Mesothelial cell of epicardium (in vitro differentiated cells): ENCODE measurements around the gene PHACTR2. TPM values are rescaled to one million over a fixed set of nuclear protein-coding genes. Genes with fewer than 3 reads are reported as not detected.

Experiments used
- DNase-seq, 2 experiments: peaks; one replicate each; pipeline ENCODE4 v3.0.0; 2021; ENCODE audit warnings: low spot score in 2 of 2; ENCODE audit not compliant: unreplicated experiment in 2 of 2
- H3K27ac Mint-ChIP-seq: 2 replicates; pipeline ENCODE4 v1.8.0; 2021; ENCODE audit warnings: mixed read lengths
- H3K27me3 Mint-ChIP-seq: 2 replicates; pipeline ENCODE4 v1.8.0; 2021; ENCODE audit warnings: low read depth, mixed read lengths
- H3K36me3 Mint-ChIP-seq: 2 replicates; pipeline ENCODE4 v1.8.0; 2021; ENCODE audit warnings: mixed read lengths
- H3K4me1 Mint-ChIP-seq: 2 replicates; pipeline ENCODE4 v1.8.0; 2021; ENCODE audit warnings: mixed read lengths
- H3K4me3 Mint-ChIP-seq: 2 replicates; pipeline ENCODE4 v1.8.0; 2021; ENCODE audit warnings: mild to moderate bottlenecking, moderate library complexity, mixed read lengths
- H3K9me3 Mint-ChIP-seq: 2 replicates; pipeline ENCODE4 v1.8.0; 2021; ENCODE audit warnings: mixed read lengths
- total RNA-seq: library from RNA; stranded (reverse); gene quantifications from 3 replicates; pipeline ENCODE4 v1.2.1, GENCODE V29; 2021
- TF ChIP-seq, protein P1 (sequence below): fragments of 200-600 bp; sonication (generic); IDR thresholded peaks from one replicate; pipeline ENCODE4 v1.5.0; 2021; ENCODE audit warnings: antibody characterized with exemption; ENCODE audit not compliant: unreplicated experiment

PHACTR2 gene
- total RNA-seq, 1 donor from 2014 or later, result 124 TPM

DNA sequence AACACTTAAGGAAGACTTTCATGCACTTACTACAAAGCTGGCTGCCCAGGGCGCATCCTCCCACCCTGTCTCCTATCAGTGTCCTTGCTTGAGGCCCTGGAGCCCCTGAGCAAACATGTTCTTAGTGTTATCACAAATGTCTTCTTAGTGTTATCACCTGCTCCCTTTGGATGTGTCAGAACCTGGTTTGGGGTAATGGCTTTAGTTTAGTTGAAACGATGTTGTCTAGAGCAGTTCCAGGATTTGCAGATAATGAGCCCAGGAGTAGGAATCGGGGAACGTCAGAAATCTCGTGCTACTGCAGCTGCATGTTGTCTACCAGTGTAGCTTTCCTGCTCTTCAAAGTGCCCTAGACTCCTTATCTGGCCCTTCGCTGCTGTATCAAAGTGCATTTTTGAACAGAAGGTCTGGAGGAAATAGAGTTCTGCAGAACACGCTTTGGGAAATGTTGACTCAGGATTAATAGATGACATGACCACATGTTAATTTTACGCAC is 69.6 kb downstream of the PHACTR2 start:
- Mint-ChIP-seq H3K4me3 (no peak overlapping the region), H3K4me1 (peaks cover 87% of the 10 kb centered on the region), H3K27ac (peak overlapping the region; percentile 99), H3K9me3 (no peaks in the 10 kb centered on the region), H3K36me3 (no peaks in the 10 kb centered on the region), H3K27me3 (no peaks in the 10 kb centered on the region)
- TF ChIP-seq, protein P1, sequence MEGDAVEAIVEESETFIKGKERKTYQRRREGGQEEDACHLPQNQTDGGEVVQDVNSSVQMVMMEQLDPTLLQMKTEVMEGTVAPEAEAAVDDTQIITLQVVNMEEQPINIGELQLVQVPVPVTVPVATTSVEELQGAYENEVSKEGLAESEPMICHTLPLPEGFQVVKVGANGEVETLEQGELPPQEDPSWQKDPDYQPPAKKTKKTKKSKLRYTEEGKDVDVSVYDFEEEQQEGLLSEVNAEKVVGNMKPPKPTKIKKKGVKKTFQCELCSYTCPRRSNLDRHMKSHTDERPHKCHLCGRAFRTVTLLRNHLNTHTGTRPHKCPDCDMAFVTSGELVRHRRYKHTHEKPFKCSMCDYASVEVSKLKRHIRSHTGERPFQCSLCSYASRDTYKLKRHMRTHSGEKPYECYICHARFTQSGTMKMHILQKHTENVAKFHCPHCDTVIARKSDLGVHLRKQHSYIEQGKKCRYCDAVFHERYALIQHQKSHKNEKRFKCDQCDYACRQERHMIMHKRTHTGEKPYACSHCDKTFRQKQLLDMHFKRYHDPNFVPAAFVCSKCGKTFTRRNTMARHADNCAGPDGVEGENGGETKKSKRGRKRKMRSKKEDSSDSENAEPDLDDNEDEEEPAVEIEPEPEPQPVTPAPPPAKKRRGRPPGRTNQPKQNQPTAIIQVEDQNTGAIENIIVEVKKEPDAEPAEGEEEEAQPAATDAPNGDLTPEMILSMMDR, result no peak
- no peak for DNase-seq

DNA sequence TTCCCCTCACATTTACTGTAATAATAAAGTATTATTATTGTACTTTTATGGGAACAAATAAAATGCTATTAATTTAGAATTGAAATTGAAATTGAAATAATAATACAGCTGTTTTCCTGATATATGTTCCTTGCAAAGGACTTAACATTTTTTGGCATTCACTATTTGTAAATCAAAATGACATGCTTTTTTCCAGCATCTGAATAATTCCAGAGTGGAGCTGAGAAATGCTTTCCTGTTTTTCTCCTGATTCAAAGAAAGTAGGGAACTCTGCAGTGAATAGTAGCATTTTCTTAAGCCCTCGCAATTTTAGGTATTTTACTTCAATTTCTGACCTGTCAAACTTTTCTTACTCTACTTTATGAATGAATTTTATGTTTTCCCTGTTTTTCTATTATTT is 72.1 kb downstream of the PHACTR2 start:
- Mint-ChIP-seq H3K4me3 (no peak overlapping the region), H3K27ac (peak overlapping the region; percentile 92), H3K9me3 (no peaks in the 10 kb centered on the region), H3K4me1 (peaks cover 79% of the 10 kb centered on the region), H3K36me3 (no peaks in the 10 kb centered on the region), H3K27me3 (no peaks in the 10 kb centered on the region)
- TF ChIP-seq, protein P1, result no peak
- DNase-seq, result no peak

DNA sequence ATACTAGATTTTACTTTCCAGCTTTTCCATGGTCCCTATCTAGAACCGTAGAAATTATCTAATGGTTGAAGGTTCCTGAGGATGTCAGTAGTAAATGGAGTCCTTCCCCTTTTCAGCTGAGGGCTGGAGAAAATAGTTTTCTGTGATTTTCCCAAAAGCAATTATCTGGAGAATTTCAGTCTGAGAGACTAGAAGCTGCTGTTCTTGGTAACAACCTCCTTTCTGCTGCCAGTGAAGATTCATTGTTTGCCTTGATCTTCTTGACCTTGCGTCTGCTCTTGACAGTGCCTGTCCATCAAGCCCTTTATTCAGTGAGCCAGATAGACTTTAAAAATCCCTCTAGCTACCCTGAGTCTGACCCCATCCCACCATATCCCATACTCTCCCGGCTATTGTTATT is 73.1 kb downstream of the PHACTR2 start:
- peaks cover 77% of the 10 kb centered on the region for H3K4me1 Mint-ChIP-seq
- no peaks in the 10 kb centered on the region for H3K36me3 Mint-ChIP-seq
- DNase-seq, result no peak
- peak overlapping the region; percentile 90 for H3K27ac Mint-ChIP-seq
- no peaks in the 10 kb centered on the region for H3K9me3 Mint-ChIP-seq
- no peak overlapping the region for H3K4me3 Mint-ChIP-seq
- TF ChIP-seq, protein P1, result no peak
- no peaks in the 10 kb centered on the region for H3K27me3 Mint-ChIP-seq

DNA sequence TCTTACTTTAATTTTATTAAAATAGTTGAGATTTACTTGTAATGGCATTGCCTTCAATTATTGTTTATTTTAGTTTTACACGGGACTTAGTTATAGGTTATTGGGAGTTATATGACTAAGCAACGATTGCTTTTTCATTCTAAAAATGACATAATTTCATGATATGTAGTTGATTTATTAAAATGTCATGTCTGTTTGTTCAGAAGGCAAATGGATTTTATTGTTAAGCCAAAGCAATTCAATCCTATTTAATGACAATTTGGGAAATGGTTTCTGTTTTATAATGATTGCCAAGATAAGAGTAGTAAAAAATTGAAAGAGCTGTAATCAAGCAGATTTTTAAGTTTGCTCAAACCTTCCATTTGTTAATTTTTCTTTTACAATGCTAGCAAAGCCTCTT is 74.7 kb downstream of the PHACTR2 start:
- H3K36me3 Mint-ChIP-seq, result peaks cover 2% of the 10 kb centered on the region
- H3K27me3 Mint-ChIP-seq, result no peaks in the 10 kb centered on the region
- H3K27ac Mint-ChIP-seq, result peak overlapping the region; percentile 54
- no peak overlapping the region for H3K4me3 Mint-ChIP-seq
- DNase-seq, result no peak
- H3K9me3 Mint-ChIP-seq, result no peaks in the 10 kb centered on the region
- TF ChIP-seq, protein P1, result no peak
- H3K4me1 Mint-ChIP-seq, result peaks cover 63% of the 10 kb centered on the region

DNA sequence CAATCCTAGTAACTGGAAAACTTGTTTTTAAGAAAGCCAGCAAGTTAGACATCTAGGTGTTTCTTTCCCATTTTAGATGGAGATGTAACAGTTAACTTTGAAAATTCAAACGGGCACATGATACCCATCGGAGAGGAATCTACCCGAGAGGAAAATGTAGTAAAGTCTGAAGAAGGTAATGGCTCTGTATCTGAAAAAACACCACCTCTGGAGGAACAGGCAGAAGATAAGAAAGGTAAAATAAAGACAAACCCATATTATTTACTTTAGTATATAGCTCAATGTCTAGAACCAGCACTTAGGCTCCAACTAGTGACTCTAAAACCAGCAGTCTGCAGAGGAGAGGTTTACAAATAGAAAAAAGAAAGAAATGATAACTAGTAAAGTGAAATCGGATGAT is 75.9 kb downstream of the PHACTR2 start:
- TF ChIP-seq, protein P1, result no peak
- Mint-ChIP-seq H3K27ac (peak overlapping the region; percentile 77), H3K4me3 (no peak overlapping the region), H3K36me3 (peaks cover 6% of the 10 kb centered on the region), H3K9me3 (no peaks in the 10 kb centered on the region), H3K4me1 (peaks cover 54% of the 10 kb centered on the region), H3K27me3 (no peaks in the 10 kb centered on the region)
- no peak for DNase-seq

DNA sequence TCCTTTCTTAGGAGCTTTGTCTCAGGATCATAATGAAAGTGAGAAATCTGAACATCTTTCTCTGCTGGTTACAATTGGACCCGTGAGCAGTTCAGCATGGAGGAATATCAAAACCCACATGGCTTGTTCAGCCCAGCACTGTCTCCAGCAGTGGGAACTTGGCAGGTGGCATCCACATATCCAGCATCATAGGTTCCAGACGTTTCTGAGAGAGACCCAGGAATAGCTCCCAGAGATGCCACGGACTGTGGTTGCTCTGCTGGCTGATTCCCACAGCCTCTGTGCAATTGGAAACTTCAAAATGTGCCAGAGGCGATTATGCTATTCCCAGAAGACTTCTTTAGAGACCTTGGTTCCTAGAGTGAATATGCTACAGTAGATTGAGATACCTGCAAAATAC is 76.4 kb downstream of the PHACTR2 start:
- no peak for DNase-seq
- Mint-ChIP-seq H3K36me3 (peaks cover 6% of the 10 kb centered on the region), H3K27ac (peak overlapping the region; percentile 78), H3K4me1 (peaks cover 49% of the 10 kb centered on the region), H3K9me3 (no peaks in the 10 kb centered on the region), H3K27me3 (no peaks in the 10 kb centered on the region), H3K4me3 (no peak overlapping the region)
- TF ChIP-seq, protein P1, result no peak
